ENCODE data around the gene IFT172.

The IFT172 gene

GRCh38 chr2:27522400-27522945 lies 32.9 kb upstream of the IFT172 start:
- intact Hi-C loops (cut with DNase I; ENCODE audit: low total_unique reads) = no loop called here
- no peaks in the 10 kb centered on the region for H3K36me3 ChIP-seq
- no peak overlapping the region for H3K4me3 ChIP-seq
- no peak for TF ChIP-seq CTCF (IDR thresholded peaks at IDR 0.05)
- DNase-seq = no peak
- H3K9me3 ChIP-seq = no peaks in the 10 kb centered on the region
- peaks cover 0 to 21% of the 10 kb centered on the region in 2 donors for H3K27me3 ChIP-seq
- H3K4me1 ChIP-seq = no peaks in the 10 kb centered on the region
- H3K27ac ChIP-seq = no peak overlapping the region

GRCh38 chr2:27520316-27520715 lies 30.8 kb upstream of the IFT172 start:
- Histone ChIP-seq H3K27me3 (peaks cover 0 to 14% of the 10 kb centered on the region in 2 donors), H3K36me3 (no peaks in the 10 kb centered on the region), H3K9me3 (no peaks in the 10 kb centered on the region), H3K4me1 (no peaks in the 10 kb centered on the region), H3K27ac (no peak overlapping the region), H3K4me3 (no peak overlapping the region)
- DNase-seq = no peak
- TF ChIP-seq CTCF (IDR thresholded peaks at IDR 0.05) = no peak
- intact Hi-C loops (cut with DNase I; ENCODE audit: low total_unique reads) = no loop called here

- no peak overlapping the region for H3K27ac ChIP-seq
- no peaks in the 10 kb centered on the region for H3K4me1 ChIP-seq
- intact Hi-C loops (cut with DNase I; ENCODE audit: low total_unique reads) = no loop called here
- no peak for TF ChIP-seq CTCF (IDR thresholded peaks at IDR 0.05)
- H3K4me3 ChIP-seq = no peak overlapping the region
- H3K9me3 ChIP-seq = no peaks in the 10 kb centered on the region
- H3K27me3 ChIP-seq = peaks cover 0 to 16% of the 10 kb centered on the region in 2 donors
- no peaks in the 10 kb centered on the region for H3K36me3 ChIP-seq
- DNase-seq = no peak
These were observed 29.2 kb upstream of the IFT172 start for GRCh38 chr2:27518782-27519113.

GRCh38 chr2:27518113-27518781 lies 28.7 kb upstream of the IFT172 start:
- Histone ChIP-seq H3K9me3 (no peaks in the 10 kb centered on the region), H3K4me3 (no peak overlapping the region), H3K36me3 (no peaks in the 10 kb centered on the region), H3K4me1 (no peaks in the 10 kb centered on the region), H3K27me3 (peaks cover 0 to 15% of the 10 kb centered on the region in 2 donors), H3K27ac (no peak overlapping the region)
- intact Hi-C loops (cut with DNase I; ENCODE audit: low total_unique reads) = no loop called here
- no peak for TF ChIP-seq CTCF (IDR thresholded peaks at IDR 0.05)
- DNase-seq = no peak

- no peak for TF ChIP-seq CTCF (IDR thresholded peaks at IDR 0.05)
- no peak for DNase-seq
- Histone ChIP-seq H3K9me3 (no peaks in the 10 kb centered on the region), H3K27ac (no peak overlapping the region), H3K4me1 (no peaks in the 10 kb centered on the region), H3K27me3 (no peaks in the 10 kb centered on the region), H3K36me3 (no peaks in the 10 kb centered on the region), H3K4me3 (no peak overlapping the region)
- intact Hi-C loops (cut with DNase I; ENCODE audit: low total_unique reads) = no loop called here
These were observed 19.8 kb upstream of the IFT172 start for GRCh38 chr2:27509326-27509725.
